Panc1 (cell line): ENCODE data around the gene PAK4.

Experiments used
- CTCF ChIP-seq: fragments of 450-650 bp; IDR thresholded peaks from 2 replicates; pipeline ENCODE4 v1.5.1; 2017; ENCODE audit warnings: mild to moderate bottlenecking
- POLR2AphosphoS5 ChIP-seq: IDR thresholded peaks from 2 replicates; pipeline ENCODE4 v1.6.1; 2012; ENCODE audit warnings: mild to moderate bottlenecking, low read depth, low read length, moderate library complexity
- REST ChIP-seq, 2 experiments: IDR thresholded peaks; 2 replicates each; pipeline ENCODE4 v1.6.1; 2011 to 2012; ENCODE audit warnings: low read depth in 2 of 2, control low read depth in 1 of 2, low read length in 1 of 2, mild to moderate bottlenecking in 1 of 2, moderate library complexity in 1 of 2; ENCODE audit not compliant: insufficient read depth in 1 of 2
- SIN3A ChIP-seq: IDR thresholded peaks from 2 replicates; pipeline ENCODE4 v1.6.1; 2012; ENCODE audit warnings: low read depth, mild to moderate bottlenecking, low read length, moderate library complexity, borderline replicate concordance; ENCODE audit not compliant: insufficient read depth
- TCF7L2 ChIP-seq: IDR thresholded peaks from 2 replicates; pipeline ENCODE4 v1.6.1; 2011; ENCODE audit warnings: mild to moderate bottlenecking, low read depth, low read length, inconsistent platforms

GRCh38 chr19:39137131-39137530 lies 11.5 kb downstream of the PAK4 start:
- TF ChIP-seq SIN3A (no peak), REST (IDR thresholded peaks at IDR 0.05; ENCODE audit: insufficient read depth in 1 of 2, low read depth in 2 of 2, low read length in 1 of 2) (no peak), POLR2AphosphoS5 (no peak; the same call in 1 of the 2 replicates), CTCF (no peak), TCF7L2 (no peak)
